Right lobe of liver (tissue), 6 donors: ENCODE measurements around the gene TMEM125. TPM values are rescaled to one million over a fixed set of nuclear protein-coding genes. Genes with fewer than 3 reads are reported as not detected.

Source experiments
- ATAC-seq, 4 donors: fragments of 200-7000 bp; cut with Tn5 transposase; one replicate each; pipeline ENCODE4 v1.9.1; 2020; ENCODE audit warnings: mild to moderate bottlenecking in 4 of 4, moderate library complexity in 4 of 4
- DNase-seq, 3 donors: peaks; one replicate each; pipeline ENCODE4 v3.0.0-alpha.2; 2020
- H3K27ac ChIP-seq, 3 donors: fragments of 200-600 bp; one replicate each; pipeline ENCODE4 v1.8.0; 2022
- H3K27me3 ChIP-seq, 2 donors: fragments of 200-600 bp; one replicate each; pipeline ENCODE4 v1.8.0; 2022
- H3K36me3 ChIP-seq, 4 donors: fragments of 200-600 bp; sonication (generic) in 1 of 4; one replicate each; pipeline versions ENCODE4 v1.5.1 to v1.8.0; 2017 to 2022; ENCODE audit warnings: control low read depth in 1 of 4
- H3K4me1 ChIP-seq, 4 donors: fragments of 200-600 bp; sonication (generic) in 1 of 4; one replicate each; pipeline versions ENCODE4 v1.5.1 to v1.8.0; 2017 to 2022; ENCODE audit warnings: control low read depth in 1 of 4
- H3K4me3 ChIP-seq, 3 donors: fragments of 200-600 bp; one replicate each; pipeline ENCODE4 v1.8.0; 2022
- H3K9me3 ChIP-seq, 4 donors: fragments of 200-600 bp; sonication (generic) in 1 of 4; one replicate each; pipeline versions ENCODE4 v1.5.1 to v1.8.0; 2017 to 2022; ENCODE audit warnings: control low read depth in 1 of 4
- POLR2A ChIP-seq: fragments of 450-650 bp; IDR thresholded peaks from one replicate; pipeline ENCODE4 v1.6.1; 2017; ENCODE audit warnings: antibody characterized with exemption, mild to moderate bottlenecking
- WGBS: methylation state at CpG from one replicate; pipeline ENCODE4 v1.1.6; 2018; ENCODE audit warnings: low coverage, low lambda C conversion rate; ENCODE audit not compliant: insufficient coverage; ENCODE audit errors: missing lambda C conversion rate; 5-methylcytosine and 5-hydroxymethylcytosine counted together
- intact Hi-C, 2 donors: fragments of 100-400 bp; cut with DNase I; formaldehyde crosslinking; loops; one replicate each; pipeline versions ENCODE4 v1.11.2 to v1.14.1; 2022
- total RNA-seq, 6 experiments: library from RNA; depleted of rRNA in 2 of 6; stranded (reverse); fragments of >200 nt in 2 of 6; fragmentation: NEBNext Ultra II Directional in 3 of 6; extraction: Animal tissue kit (Norgen Biotek cat#: 25700) in 3 of 6; gene quantifications; one replicate each; pipeline versions ENCODE4 v1.1.0 to v1.2.4, GENCODE V29; 2016 to 2023
- TF ChIP-seq, protein P1 (sequence below), 4 donors: fragments of 200-600 bp in 3 of 4; fragments of 450-650 bp in 1 of 4; IDR thresholded peaks; one replicate each; pipeline versions ENCODE4 v1.5.1 to v1.8.0; 2016 to 2022; ENCODE audit warnings: antibody characterized with exemption in 4 of 4, mild to moderate bottlenecking in 2 of 4
- donor health status: DM: no; HTN: yes; CAD: no.
- donor health status: DM: no; HTN: no; CAD: no.
- donor health status: DM: no; HTN: no; CAD: no.
- donor health status: DM: no; HTN: yes; CAD: no.
- donor health status: DM: no; HTN: yes; CAD: no.

Gene TMEM125
- total RNA-seq, 6 experiments from 2014 or later = 0.21 to 0.27 TPM; not detected in 4

DNA sequence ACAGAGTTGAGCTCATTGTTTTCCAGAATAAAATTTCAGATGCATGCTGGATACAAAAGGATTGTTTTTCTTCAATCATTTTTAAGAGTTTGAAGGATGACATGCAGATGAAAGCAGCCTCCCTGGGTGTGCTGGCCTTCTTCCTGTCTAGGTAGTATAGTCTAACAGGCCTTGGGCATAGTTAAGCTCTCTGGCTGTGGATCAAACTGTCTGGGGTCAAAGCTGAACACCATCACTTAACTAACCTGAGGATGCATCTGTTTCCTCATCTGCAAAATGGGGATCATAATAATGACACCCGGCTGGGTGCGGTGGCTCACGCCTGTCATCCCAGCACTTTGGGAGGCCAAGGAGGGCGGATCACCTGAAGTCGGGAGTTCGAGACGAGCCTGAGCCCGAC lies 25.0 kb downstream of the TMEM125 start:
- TF ChIP-seq POLR2A = no peak
- TF ChIP-seq, protein P1, sequence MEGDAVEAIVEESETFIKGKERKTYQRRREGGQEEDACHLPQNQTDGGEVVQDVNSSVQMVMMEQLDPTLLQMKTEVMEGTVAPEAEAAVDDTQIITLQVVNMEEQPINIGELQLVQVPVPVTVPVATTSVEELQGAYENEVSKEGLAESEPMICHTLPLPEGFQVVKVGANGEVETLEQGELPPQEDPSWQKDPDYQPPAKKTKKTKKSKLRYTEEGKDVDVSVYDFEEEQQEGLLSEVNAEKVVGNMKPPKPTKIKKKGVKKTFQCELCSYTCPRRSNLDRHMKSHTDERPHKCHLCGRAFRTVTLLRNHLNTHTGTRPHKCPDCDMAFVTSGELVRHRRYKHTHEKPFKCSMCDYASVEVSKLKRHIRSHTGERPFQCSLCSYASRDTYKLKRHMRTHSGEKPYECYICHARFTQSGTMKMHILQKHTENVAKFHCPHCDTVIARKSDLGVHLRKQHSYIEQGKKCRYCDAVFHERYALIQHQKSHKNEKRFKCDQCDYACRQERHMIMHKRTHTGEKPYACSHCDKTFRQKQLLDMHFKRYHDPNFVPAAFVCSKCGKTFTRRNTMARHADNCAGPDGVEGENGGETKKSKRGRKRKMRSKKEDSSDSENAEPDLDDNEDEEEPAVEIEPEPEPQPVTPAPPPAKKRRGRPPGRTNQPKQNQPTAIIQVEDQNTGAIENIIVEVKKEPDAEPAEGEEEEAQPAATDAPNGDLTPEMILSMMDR (IDR thresholded peaks at IDR 0.05) = no peak
- no peaks in the 10 kb centered on the region for H3K9me3 ChIP-seq
- no peaks in the 10 kb centered on the region for H3K36me3 ChIP-seq
- H3K4me1 ChIP-seq = peaks cover 0 to 8% (median 4%) of the 10 kb centered on the region in 4 donors
- H3K27ac ChIP-seq = peak overlapping the region; percentile 11 to 73 (median 44)
- no peak for DNase-seq
- no peak overlapping the region for H3K4me3 ChIP-seq
- H3K27me3 ChIP-seq = no peaks in the 10 kb centered on the region
- no peak for ATAC-seq
- intact Hi-C loops = no loop called here
- 93% methylated on average over 8 of the region's 8 CpGs for WGBS

- no peaks in the 10 kb centered on the region for H3K9me3 ChIP-seq
- no peak for TF ChIP-seq POLR2A
- DNase-seq (no peak), ATAC-seq (no peak)
- intact Hi-C loops = no loop called here
- no peaks in the 10 kb centered on the region for H3K27me3 ChIP-seq
- no peak overlapping the region for H3K4me3 ChIP-seq
- H3K27ac ChIP-seq = peak overlapping the region; percentile 25 to 44 (median 28)
- H3K4me1 ChIP-seq = peaks cover 0 to 8% (median 4%) of the 10 kb centered on the region in 4 donors
- 60% methylated on average over 1 of the region's 1 CpG for WGBS
- H3K36me3 ChIP-seq = no peaks in the 10 kb centered on the region
Measured at GRCh38 chr1:43296207-43296606, 26.4 kb downstream of the TMEM125 start.

DNA sequence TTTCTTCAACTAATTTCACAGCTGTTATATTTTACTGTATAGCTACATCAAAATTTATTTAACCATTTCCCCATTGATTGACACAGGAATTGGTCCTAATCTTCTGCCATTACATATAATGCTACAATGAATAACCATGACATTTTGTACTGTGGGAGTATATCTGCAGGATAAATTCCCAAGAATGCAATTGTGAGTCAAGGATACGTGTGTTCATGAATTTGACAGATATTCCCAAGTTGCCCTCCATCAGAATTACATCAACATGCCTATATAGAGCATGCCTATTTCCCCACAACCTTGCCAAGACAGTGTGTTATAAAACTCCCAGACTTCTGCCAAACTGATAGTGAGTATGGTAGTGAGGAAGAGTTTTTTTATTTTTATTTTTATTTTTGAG lies 28.3 kb downstream of the TMEM125 start:
- no peaks in the 10 kb centered on the region for H3K27me3 ChIP-seq
- H3K4me3 ChIP-seq = no peak overlapping the region
- H3K27ac ChIP-seq = no peak overlapping the region
- no peak for ATAC-seq
- DNase-seq = no peak
- H3K4me1 ChIP-seq = peaks cover 0 to 13% (median 6%) of the 10 kb centered on the region in 4 donors
- H3K9me3 ChIP-seq = no peaks in the 10 kb centered on the region
- TF ChIP-seq, protein P1 (IDR thresholded peaks at IDR 0.05) = no peak
- no peak for TF ChIP-seq POLR2A
- WGBS = 100% methylated on average over 1 of the region's 1 CpG
- H3K36me3 ChIP-seq = no peaks in the 10 kb centered on the region
- intact Hi-C loops = no loop called here

DNA sequence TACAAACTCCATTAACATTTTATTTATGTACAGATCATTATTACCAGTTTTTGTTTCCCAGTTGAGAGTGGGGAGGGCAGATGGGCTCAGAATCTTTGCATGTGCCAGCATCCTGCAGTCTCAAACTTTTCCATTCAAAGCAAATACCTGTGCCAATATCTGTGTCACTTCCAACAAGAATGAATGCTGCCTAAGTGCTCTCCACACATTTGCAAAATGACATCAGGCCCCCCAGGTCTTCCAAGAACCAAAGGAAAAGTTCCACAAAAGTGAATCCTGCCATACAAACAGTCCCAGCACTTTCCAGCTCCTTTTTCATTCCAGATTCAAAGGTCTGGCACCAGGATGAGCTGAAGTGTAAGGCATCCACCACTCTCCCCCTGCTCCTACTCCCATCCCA lies 29.3 kb downstream of the TMEM125 start:
- no peak for ATAC-seq
- Histone ChIP-seq H3K9me3 (no peaks in the 10 kb centered on the region), H3K27ac (no peak overlapping the region), H3K4me1 (peaks cover 0 to 23% (median 11%) of the 10 kb centered on the region in 4 donors), H3K36me3 (no peaks in the 10 kb centered on the region), H3K4me3 (no peak overlapping the region), H3K27me3 (no peaks in the 10 kb centered on the region)
- TF ChIP-seq, protein P1 (IDR thresholded peaks at IDR 0.05) = no peak
- no peak for TF ChIP-seq POLR2A
- DNase-seq = no peak
- intact Hi-C loops = no loop called here

DNA sequence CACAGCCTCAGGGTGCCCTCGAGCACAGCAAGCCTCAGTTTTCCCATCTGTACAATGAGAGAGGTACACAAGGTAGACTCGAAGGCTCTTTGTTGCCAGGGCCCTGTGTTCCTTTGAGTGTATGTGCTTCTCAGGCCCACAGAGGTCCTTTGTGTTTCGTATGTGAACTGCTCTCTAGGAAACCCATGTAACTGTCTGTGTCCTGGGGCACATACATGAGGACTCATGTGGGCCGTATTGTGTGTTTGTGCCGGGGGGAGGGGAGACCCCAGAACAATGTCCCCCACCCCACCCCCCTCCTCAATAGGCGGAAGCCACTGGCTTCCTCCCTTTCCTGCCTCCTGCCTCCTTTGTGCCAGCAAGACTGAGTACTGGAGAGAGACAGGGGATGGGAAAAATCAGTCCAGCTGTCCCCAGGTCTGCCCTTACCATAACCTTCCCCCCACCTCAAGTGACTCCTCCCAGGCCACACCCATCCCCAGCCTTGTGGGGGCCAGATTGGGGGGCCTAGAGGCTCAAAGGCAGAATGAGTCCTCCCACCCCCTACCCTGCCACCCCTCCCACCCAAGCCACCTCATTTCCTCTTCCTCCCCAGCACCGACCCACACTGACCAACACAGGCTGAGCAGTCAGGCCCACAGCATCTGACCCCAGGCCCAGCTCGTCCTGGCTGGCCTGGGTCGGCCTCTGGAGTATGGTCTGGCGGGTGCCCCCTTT lies 30.8 kb downstream of the TMEM125 start, which contains the start of gene TIE1:
TIE1 (plus strand) TSS at position 605 of the 717 bp plus-strand sequence; CDS start at position 695, 90 bp downstream.
- intact Hi-C loops = no loop called here
- no peaks in the 10 kb centered on the region for H3K9me3 ChIP-seq
- peak within 1 kb of the TSS; percentile 4 to 20 (median 14) for H3K4me3 ChIP-seq
- DNase-seq (peak in 2 of 3 donors; percentile 56), ATAC-seq (peak; percentile 30 to 71 (median 59))
- H3K36me3 ChIP-seq = no peaks in the 10 kb centered on the region
- H3K27ac ChIP-seq = peak within 1 kb of the TSS; percentile 33 to 65 (median 47)
- peaks cover 0 to 20% (median 9%) of the 10 kb centered on the region in 4 donors for H3K4me1 ChIP-seq
- no peaks in the 10 kb centered on the region for H3K27me3 ChIP-seq
- WGBS = 60% methylated on average over 5 of the region's 10 CpGs
- TF ChIP-seq, protein P1 (IDR thresholded peaks at IDR 0.05) = no peak
- TF ChIP-seq POLR2A = no peak
